EH (cell line): Measurements from ENCODE around the gene NAA80.

Experiments used
- DNase-seq: peaks from one replicate; pipeline ENCODE4 v3.0.0-alpha.2; 2015; ENCODE audit warnings: low read depth

The NAA80 gene, protein sequence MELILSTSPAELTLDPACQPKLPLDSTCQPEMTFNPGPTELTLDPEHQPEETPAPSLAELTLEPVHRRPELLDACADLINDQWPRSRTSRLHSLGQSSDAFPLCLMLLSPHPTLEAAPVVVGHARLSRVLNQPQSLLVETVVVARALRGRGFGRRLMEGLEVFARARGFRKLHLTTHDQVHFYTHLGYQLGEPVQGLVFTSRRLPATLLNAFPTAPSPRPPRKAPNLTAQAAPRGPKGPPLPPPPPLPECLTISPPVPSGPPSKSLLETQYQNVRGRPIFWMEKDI

DNA sequence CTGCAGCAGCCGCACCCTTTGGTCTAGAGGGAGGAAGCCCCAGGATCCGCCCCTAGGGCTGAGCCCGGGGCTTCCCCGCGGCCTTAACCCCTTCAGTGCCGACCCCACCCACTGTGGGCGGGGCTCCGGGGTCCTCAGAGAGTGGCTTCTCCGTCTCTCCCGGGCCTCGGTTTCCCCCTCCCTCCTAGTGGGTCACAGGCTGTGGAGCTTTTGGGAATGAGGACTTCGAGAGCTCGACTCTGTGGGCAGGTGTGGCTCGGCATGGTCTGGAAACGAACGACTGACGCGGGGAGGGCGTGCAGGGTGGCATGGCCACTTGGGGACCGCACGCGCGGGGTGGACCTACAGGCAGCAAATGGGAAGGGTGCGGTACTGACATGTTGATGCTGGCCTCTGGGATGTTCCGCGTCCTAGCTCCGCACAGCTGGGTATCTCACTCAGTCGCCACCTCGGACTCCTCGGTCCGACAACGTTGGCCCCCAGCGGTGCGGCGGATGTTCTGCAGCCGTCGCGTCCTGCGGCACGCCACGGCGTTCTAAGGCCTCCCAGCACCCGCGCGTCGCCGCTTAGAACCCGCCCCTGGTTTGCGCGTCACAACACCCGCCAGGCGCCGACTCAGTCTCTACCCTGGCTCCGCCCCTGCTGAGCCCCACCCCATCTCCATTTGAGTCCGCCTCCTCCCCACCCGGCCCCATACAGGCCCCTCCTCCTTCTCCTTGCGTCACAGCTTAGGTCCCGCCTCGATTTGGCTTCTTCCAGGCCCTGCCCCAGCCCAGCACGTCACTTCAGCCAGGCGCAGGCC lies at the start of gene NAA80, which contains the start of gene HYAL3:
Gene NAA80, minus strand, starts transcription at position 570 of the 802 bp plus-strand sequence. CDS start 1,942 bp downstream, outside the sequence.
Gene HYAL3, minus strand, starts transcription at position 570 of the 802 bp plus-strand sequence. CDS start 3,803 bp downstream, outside the sequence.
- DNase-seq, result peak; percentile 100

DNA sequence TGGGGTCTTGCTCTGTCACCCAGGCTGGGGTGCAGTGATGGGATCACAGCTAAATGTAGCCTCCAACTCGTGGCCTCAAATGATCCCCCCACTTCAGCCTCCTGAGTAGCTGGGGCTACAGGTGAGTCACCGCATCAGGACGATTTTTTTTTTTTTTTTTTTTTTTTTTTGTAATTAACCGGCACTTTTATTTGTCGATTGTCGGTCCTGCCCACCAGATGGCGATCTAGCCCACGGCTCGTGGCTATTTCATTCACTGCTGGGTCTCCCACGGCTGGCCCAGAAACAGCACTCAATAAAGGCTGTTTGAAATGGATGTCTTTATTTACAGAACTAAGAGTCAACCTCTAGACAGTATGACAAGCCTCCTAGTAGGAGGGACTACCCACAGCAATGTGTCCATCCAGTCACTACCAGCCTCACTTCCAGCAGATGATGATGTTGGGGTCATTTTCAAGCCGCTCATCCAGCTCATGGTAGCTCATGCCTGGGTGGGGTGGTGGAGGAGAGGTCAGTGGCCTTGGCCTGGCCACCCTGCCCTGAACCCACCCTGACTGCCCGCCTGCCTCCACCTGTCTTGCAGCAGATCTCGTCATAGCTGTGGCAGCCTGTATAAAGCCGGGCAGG lies 48.1 kb upstream of the NAA80 start:
- DNase-seq, result peak; percentile 81

DNA sequence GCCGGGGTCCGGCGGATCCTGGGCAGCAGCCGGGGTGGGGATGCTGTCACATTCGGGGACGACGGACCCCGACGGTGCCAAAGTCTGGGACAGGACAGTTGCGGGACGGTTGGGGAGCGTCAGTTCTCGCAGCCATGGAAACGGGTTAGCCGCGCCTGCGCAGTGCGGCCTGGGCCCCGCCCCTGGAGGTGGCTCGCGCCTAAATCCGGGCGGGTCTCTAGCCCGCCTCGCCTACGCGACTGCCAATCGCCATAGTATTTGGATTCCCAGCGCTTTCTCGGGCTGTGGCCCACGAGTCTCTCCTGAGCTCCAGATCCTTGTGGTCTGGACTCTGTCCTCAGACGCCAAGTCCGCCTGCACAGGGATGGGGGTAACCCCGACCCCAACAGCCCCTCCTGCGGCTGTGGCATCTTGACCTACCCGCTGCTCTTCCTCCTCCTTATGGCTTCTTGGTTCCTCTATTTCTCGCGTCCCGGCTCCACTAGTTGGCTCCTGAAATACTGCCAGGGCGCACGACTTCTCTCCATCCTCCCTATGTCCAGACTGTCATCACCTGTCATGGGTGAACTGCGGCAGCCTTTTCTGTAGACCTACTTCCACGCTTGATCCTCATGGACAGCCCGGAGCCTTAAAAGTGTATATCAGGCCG lies 46.5 kb upstream of the NAA80 start, which contains the start of gene ZMYND10:
Gene ZMYND10, minus strand, starts transcription at position 147 of the 649 bp plus-strand sequence. CDS start 153 bp downstream, outside the sequence.
- peak; percentile 66 for DNase-seq

DNA sequence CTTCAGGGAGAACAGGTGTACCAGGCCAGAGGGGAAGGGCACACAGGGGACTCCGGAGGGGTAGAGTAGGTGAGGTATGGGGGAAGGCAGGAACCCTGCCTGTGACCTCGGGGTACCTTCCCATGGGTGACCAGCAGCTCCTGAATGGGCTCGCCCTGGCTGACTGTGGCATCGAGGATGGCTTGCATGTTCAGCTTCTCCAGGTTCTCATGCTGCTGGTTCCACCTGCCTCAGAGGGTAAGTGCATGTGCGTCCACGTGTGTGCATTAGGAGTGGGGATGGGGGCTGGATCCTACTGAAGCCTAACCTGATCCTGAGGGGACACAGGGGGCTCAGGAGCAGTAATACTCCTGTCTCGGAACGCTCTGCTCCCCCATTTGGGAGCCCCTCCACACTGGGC lies 45.8 kb upstream of the NAA80 start:
- DNase-seq, result no peak

DNA sequence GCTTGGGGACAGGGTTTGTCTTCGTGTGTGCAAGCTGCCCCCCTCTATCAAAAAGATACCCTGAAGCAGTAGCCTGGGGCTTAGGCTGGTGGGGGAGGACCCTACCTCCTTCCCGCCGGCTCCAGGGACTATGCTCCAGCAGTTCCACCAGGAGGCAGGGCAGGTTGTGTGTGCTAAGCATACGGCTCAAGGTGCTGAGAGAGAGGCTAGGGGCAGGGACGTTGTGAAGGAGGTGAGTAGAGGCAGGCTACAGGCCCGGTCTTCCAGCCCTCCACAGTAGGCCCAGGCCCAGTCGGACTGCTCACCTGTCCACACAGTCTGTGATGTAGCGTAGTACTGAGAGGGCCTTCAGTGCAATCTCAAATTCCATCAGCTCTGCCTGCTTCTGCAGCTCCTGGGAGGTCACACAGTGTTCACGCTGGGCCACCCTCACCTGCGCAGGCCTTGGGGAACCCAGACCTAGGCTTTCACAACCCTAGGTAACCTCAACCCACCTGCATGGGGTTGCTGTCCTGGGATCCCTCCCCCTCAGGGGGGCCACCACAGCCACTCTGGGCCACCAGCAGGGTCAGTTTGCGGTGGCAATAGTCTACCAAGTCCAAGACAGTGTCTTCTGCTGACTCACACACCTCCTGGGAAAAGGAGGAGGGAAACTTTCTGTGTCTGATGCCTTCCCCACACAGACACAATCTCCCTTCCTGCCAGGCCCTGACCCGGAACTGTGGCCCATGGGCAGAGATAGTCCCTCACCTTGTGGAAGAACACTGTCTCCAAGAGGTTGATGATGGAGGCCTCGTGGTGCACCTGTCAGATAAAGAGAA lies 43.8 kb upstream of the NAA80 start:
- DNase-seq, result no peak

DNA sequence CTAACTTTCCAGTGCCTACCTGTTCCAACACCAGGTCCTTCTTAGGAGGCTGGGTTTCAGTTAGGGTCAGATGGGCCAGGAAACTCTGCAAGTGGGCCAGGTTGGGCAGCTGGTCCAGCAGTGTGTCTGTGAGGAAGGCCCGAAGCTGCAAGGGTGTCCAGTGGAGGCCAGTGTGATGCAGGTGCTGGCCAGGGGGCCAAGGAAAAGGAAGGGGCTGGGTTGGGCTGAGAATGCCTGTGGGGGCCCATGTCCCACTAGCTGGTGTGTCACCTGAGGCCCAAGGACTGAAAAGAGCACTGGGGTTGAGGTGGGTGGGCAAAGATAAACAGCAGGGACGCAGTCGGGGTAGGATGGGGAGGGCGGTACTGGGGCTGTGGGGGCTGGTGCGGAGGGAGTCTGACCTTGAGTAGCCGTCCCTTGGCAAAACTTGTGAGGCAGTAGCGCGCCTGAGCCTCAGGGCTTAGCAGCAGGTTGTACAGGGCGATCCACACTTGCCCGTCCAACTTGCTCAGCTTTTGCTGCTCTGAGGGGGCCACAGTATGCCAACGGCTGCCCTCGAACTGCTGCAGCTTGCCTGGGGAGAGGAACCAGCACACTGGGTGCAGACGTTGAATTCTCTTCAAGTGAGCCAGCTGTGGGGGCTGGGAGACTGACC lies 42.9 kb upstream of the NAA80 start:
- DNase-seq, result no peak

DNA sequence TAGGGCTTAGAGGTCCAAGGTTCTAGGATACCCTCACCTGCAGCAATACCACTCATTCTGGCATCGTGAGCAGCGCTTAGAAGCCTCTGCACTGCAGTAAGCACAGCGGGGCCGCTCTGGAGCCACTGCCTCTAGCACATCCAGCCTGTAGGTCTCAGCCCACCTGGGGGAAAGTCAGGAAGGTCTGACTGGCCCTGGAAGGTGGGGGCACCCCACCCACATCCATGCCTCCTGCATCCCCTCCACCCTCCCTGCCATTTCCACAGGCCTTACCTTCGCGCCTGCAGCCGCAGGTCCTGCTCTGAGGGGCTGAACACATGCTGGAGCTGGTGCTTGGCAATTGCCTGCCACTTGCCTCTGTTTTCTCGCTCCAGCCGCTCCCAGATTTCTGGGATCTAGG lies 42.3 kb upstream of the NAA80 start:
- DNase-seq, result no peak

DNA sequence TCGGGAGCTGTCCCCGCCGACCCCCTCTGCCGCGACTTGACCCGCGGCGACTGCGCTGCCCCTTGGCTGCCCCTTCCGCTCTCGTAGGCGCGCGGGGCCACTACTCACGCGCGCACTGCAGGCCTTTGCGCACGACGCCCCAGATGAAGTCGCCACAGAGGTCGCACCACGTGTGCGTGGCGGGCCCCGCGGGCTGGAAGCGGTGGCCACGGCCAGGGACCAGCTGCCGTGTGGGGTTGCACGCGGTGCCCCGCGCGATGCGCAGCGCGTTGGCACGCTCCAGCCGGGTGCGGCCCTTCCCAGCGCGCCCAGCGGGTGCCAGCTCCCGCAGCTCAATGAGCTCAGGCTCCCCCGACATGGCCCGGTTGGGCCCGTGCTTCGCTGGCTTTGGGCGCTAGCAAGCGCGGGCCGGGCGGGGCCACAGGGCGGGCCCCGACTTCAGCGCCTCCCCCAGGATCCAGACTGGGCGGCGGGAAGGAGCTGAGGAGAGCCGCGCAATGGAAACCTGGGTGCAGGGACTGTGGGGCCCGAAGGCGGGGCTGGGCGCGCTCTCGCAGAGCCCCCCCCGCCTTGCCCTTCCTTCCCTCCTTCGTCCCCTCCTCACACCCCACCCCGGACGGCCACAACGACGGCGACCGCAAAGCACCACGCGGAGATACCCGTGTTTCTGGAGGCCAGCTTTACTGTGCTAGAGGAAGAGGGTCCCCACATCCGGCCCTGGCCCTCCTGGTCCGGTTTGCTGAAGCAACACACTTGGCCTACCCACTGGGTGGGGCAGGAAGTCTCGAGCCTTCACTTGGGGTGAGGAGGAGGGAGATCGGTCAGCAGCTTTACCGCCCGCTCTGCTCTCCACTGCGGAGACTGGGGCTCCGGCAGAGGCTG lies 41.5 kb upstream of the NAA80 start, which contains the start of gene RASSF1:
Gene RASSF1, minus strand, starts transcription at position 389 of the 882 bp plus-strand sequence. Its CDS starts 31 bp downstream, at position 358.
- DNase-seq, result peak; percentile 80

DNA sequence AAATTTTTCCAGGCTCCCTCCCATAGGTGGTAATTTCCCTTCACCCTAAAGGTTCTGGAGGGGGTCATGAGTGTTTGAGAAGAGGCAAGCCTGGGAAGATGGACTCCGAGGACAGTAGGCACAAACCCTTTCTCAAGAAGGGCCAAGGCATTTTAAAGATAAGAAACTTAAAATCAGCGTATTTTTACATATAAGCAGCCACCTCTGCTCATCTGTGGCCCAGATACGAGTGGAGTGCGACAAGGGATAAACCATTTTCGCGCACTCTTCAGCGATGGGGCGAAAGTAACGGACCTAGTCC lies 40.9 kb upstream of the NAA80 start:
- DNase-seq, result no peak

DNA sequence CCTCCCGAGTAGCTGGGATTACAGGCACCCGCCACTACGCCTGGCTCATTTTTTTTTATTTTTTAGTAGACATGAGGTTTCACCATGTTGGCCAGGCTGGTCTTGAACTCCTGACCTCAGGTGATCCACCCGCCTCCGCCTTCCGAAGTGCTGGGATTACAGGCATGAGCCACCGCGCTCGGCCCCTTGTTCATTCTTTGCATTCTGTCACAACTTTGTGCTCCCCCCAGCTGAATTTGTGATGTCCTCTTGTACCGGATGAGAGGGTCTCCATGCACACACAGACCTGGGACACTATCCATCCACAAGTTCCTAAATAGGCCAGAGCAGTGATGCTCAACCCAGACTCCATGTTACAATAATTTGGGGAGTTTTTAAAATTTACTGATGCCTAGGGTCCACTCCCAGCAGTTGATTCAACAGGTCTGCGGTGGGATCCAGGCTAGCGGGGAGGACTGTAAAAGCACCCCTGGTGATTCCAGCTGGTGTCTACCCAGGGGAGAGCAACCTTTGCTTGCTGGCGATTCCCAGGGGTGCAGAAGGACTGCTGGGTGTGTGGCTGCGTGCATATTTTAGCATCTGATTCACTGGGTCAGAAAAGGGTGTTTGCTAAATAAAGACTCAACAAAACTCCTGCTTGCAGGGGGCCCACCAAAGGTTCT lies 40.4 kb upstream of the NAA80 start:
- DNase-seq, result peak; percentile 79

DNA sequence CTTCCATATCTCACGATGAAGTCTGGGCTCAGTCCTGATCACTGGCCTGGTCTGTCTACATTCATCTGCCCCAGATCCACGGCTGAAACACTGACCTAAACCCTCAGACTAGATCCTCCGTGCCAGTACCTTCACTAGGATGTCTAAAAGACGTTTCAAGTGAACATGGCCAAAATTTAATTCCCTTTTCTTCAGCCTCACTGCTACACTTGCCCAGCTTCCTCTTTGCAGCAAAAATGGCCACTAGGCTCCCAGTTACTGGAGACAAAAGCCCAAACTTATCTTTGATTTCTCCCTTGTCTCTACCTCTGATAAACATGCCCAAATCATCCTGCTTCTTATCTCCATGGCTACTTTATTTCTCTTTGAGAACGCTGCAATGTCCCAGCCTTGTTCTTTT lies 39.8 kb upstream of the NAA80 start:
- no peak for DNase-seq

DNA sequence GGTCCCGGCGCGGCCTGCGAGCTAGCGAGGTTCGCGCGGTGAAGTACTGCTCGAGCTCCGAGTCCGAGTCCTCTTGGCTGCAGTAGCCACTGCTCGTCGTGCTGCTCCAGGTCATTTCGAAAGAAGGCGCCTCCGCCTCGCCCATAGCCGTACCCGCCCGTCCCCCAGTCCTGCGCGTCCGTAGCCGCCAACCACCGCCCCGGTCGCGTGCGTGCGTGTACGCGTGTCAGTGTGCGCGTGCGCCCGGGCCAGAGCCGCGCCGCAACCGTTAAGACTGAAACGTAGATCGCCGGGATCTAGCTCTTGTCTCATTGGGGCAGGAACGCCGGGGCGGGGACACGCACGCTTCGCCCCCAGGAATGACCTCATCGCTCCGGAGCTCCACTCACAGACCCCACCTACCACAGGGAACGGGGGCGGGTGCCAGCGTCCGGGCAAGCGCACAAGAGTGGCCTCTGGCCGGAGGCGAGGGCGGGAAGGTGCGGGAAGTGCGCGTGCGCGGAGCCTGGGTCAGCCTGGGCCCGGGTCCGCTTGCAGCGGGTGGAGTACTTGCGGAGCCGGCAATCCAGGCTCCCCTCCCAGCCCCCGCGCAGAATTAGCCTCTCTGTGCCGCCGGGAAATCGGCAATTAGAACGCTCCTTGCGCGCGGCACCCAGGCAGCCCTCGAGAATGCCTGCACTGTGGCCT lies 38.1 kb upstream of the NAA80 start:
- DNase-seq, result peak; percentile 100

DNA sequence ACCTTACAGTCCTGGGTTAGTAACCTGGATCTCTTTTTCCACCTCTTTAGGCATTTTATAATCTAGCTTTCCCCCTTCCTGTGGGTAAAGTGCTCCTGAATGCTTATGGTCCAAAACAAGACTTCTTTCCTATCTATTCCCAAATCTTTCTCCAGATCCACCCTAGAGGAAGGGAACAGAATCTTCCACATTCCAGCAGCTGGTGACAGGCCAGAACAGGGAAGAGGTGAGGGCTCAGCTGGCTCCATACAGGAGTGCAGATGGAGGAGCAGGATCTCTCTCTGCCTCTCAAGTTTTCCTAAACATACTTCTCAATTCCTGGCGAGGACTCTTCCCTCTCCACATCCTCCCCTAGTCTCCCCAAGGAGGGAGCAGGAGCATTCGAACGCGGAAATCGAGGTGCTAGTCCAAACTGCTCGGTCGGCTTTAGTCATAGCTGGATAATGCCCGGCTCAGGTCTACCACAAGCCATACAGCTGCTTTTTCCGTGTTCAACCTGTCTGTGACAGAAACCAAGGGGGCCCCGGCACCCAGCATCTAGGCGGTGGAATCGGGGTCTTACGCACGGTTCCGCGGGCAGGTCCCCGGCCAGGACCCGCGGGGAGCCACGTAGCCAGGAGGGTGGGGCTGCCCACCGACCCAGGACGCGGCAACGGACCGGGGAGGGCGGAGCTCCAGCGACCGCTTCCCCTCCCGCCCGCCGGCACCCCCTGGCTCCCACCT lies 37.4 kb upstream of the NAA80 start:
- DNase-seq, result peak; percentile 49

DNA sequence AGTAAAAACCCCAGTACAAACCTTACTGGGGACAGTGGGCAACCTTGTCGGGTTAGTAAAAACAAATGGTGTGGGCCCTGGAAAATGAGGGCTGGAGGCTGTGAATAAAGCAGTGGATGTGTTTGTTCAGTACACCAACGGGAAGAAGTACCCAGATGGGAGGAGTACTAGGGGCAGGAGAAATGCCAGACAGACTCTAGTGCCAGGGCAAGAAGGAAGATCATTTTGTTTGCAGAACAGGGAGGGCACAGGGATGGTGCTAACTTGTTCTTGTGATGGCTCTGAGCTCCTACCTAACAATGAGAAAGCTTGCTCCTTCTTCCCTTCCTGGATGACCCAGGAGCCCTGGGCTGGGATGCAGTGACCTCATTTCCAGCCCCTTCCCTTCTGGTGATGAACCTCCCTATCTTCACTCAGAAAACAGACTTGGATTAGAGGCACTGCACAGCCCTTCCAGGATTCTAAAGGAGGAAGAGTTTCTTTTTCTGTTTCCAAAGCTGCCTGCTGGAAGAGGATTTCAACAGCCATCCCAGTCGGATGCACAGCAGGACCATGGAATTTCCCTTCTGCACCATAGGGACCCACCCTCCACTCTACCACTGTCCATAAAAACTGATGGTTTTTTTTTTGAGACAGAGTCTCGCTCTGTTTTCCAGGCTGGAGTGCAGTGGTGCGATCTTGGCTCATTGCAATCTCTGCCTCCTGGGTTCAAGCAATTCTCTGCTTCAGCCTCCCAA lies 35.3 kb upstream of the NAA80 start:
- peak; percentile 27 for DNase-seq

DNA sequence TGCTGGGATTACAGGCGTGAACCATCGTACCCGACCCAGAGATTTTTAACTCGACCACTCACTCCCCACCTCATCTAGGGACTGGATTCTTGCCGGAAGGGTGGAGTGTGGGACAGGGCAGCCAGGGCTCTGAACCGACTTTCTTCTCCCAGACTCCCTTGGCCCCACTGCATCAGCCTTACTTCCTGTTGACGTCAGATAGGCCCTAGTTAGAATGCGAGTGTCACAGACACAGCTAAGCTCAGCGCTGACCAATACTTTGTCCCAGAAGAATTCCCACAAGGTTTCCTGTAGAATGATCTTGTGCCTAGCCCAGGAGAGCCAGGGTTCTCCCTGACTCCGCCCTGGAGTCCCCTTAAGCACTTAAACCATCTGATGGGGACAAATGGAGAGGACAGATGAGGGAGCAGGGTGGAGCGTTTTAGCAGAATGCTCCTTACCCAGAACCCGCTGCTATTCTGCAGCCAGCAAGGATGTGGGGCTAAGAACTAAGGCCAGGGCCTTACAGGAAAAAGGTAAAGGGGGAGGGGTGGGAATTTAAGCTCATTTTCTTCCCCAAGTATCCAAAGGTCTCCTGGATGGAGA lies 34.6 kb upstream of the NAA80 start:
- peak; percentile 81 for DNase-seq

DNA sequence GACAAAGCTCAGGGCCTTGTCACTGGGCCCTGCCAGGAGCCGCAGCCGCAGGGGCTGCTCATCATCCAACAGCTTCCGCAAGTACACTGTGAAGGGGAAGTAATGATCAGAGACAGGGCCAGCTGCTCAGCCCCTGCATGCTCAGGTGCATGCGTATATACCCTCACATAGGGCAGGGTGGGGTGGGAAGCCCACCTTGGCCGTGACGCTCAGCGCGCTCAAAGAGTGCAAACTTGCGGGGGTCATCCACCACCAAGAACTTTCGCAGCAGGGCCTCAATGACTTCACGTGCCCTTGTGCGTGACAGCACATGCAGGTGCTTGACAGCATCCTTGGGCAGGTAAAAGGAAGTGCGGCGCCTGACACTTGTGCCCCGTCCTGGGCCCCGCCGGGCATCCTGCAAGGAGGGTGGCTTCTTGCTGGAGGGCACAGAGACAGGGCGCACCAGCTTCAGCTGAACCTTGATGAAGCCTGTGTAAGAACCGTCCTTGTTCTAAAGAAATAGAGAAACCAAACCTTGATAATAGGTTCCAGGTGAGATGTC lies 32.2 kb upstream of the NAA80 start:
- no peak for DNase-seq

DNA sequence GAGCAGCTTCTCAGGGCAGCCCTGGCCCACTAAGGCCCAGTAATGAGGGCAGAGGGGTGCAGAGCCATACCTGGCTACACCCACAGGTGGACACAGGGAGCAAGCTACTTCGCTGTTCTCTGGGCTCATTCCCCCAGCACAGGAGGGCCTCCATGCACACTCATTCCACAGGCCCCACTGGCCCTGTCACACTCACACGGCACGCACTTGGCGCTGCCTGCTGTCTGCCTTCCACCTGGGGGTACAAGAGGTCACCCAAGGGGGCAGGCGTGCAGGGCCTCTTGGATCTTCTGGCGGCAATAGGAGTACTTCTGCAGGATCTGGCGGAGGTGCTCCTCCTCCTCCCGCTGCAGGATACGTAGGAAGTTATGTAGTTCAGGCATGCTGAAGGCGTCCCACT lies 31.1 kb upstream of the NAA80 start:
- DNase-seq, result no peak
